Measurements from ENCODE around the gene DYNC2LI1.

GRCh38 chr2:43791035-43791765, 17.4 kb downstream of the DYNC2LI1 start:
- no peak for TF ChIP-seq CTCF (IDR thresholded peaks at IDR 0.05)
- TF ChIP-seq POLR2A (IDR thresholded peaks at IDR 0.05) = no peak
- no peak for TF ChIP-seq EP300 (IDR thresholded peaks at IDR 0.05)
- TF ChIP-seq POLR2AphosphoS5 (IDR thresholded peaks at IDR 0.05) = no peak
